Neural cell (in vitro differentiated cells): ENCODE results near the gene MED22. TPM values are rescaled to one million over a fixed set of nuclear protein-coding genes. Genes with fewer than 3 reads are reported as not detected.

Experiments
- H2AFZ ChIP-seq: fragments of 200-600, 300-800 bp; sonication (generic), shearing (Covaris generic); 2 replicates; pipeline ENCODE4 v1.6.0; 2014; ENCODE audit warnings: low read depth, mild to moderate bottlenecking, antibody characterized with exemption, low read length, moderate library complexity
- H3F3A ChIP-seq: fragments of 200-600 bp; shearing (Covaris generic); 2 replicates; pipeline ENCODE4 v1.6.1; 2016; ENCODE audit warnings: mild to moderate bottlenecking, moderate library complexity, mixed read lengths, antibody characterized with exemption, low read length; ENCODE audit not compliant: insufficient read depth, poor library complexity, severe bottlenecking
- H3K27ac ChIP-seq: fragments of 200-600, 300-800 bp; sonication (generic), shearing (Covaris generic); 2 replicates; pipeline ENCODE4 v1.5.1; 2014; ENCODE audit warnings: mild to moderate bottlenecking, low read length, moderate library complexity
- H3K27me3 ChIP-seq: fragments of 300-800, 200-600 bp; sonication (generic), shearing (Covaris generic); 2 replicates; pipeline ENCODE4 v1.6.0; 2014; ENCODE audit warnings: mild to moderate bottlenecking, low read depth, low read length, moderate library complexity; ENCODE audit not compliant: insufficient read depth
- H3K36me3 ChIP-seq: fragments of 300-800, 200-600 bp; sonication (generic), shearing (Covaris generic); 2 replicates; pipeline ENCODE4 v1.5.1; 2014; ENCODE audit warnings: mild to moderate bottlenecking, antibody characterized with exemption, low read length, moderate library complexity; ENCODE audit not compliant: insufficient read depth
- H3K4me2 ChIP-seq: fragments of 300-800, 200-600 bp; sonication (generic), shearing (Covaris generic); 2 replicates; pipeline ENCODE4 v1.6.0; 2014; ENCODE audit warnings: mild to moderate bottlenecking, low read length
- H3K4me3 ChIP-seq: fragments of 300-800, 200-600 bp; sonication (generic), shearing (Covaris generic); 2 replicates; pipeline ENCODE4 v1.5.1; 2014; ENCODE audit warnings: mild to moderate bottlenecking, low read length, moderate library complexity
- H3K79me2 ChIP-seq: fragments of 200-600 bp; shearing (Covaris generic); replicated peaks from 2 replicates; pipeline ENCODE4 v1.6.0; 2014; ENCODE audit warnings: mild to moderate bottlenecking, low read length, moderate library complexity; ENCODE audit not compliant: insufficient read depth
- H3K9ac ChIP-seq: fragments of 300-800, 200-600 bp; sonication (generic), shearing (Covaris generic); 2 replicates; pipeline ENCODE4 v1.6.1; 2016; ENCODE audit warnings: mild to moderate bottlenecking, low read length, mixed read lengths
- H3K9me2 ChIP-seq: fragments of 200-600 bp; shearing (Covaris generic); 2 replicates; pipeline ENCODE4 v1.6.1; 2016; ENCODE audit warnings: mild to moderate bottlenecking, low read length, mixed read lengths; ENCODE audit not compliant: insufficient read depth
- H3K9me3 ChIP-seq: fragments of 200-600, 300-800 bp; sonication (generic), shearing (Covaris generic); 2 replicates; pipeline ENCODE4 v1.6.1; 2016; ENCODE audit warnings: mild to moderate bottlenecking, mixed run types, low read length, moderate library complexity, mixed read lengths
- H4K20me1 ChIP-seq: fragments of 200-600 bp; shearing (Covaris generic); 2 replicates; pipeline ENCODE4 v1.6.1; 2016; ENCODE audit warnings: mild to moderate bottlenecking, mixed run types; ENCODE audit not compliant: insufficient read depth
- CTCF ChIP-seq: fragments of 450-650 bp; IDR thresholded peaks from 2 replicates; pipeline ENCODE4 v1.5.1; 2014; ENCODE audit warnings: antibody characterized with exemption, mild to moderate bottlenecking, moderate library complexity; ENCODE audit not compliant: poor library complexity, severe bottlenecking
- EP300 ChIP-seq: fragments of 450-650 bp; conservative IDR thresholded peaks from 2 replicates; pipeline ENCODE4 v1.6.1; 2014; ENCODE audit warnings: antibody characterized with exemption, mild to moderate bottlenecking, moderate library complexity; ENCODE audit not compliant: poor library complexity, severe bottlenecking
- EZH2 ChIP-seq: fragments of 200-600, 300-800 bp; shearing (Covaris generic), sonication (generic); IDR thresholded peaks from 2 replicates; pipeline ENCODE4 v1.6.1; 2014; ENCODE audit warnings: antibody characterized with exemption, low read length, borderline replicate concordance, mild to moderate bottlenecking; ENCODE audit not compliant: insufficient read depth, poor library complexity, severe bottlenecking
- MXI1 ChIP-seq: fragments of 450-650 bp; conservative IDR thresholded peaks from 2 replicates; pipeline ENCODE4 v1.6.1; 2014; ENCODE audit warnings: antibody characterized with exemption, mild to moderate bottlenecking; ENCODE audit not compliant: poor library complexity, severe bottlenecking
- POLR2AphosphoS5 ChIP-seq: IDR thresholded peaks from 2 replicates; pipeline ENCODE4 v1.6.1; 2012
- RAD21 ChIP-seq: fragments of 450-650 bp; conservative IDR thresholded peaks from 2 replicates; pipeline ENCODE4 v1.6.1; 2014; ENCODE audit warnings: antibody characterized with exemption, mild to moderate bottlenecking, moderate library complexity
- REST ChIP-seq: IDR thresholded peaks from 2 replicates; pipeline ENCODE4 v1.6.1; 2012; ENCODE audit warnings: borderline replicate concordance
- SMC3 ChIP-seq: fragments of 450-650 bp; conservative IDR thresholded peaks from 2 replicates; pipeline ENCODE4 v1.6.1; 2014; ENCODE audit warnings: antibody characterized with exemption, mild to moderate bottlenecking, moderate library complexity; ENCODE audit not compliant: poor library complexity
- TAF1 ChIP-seq: IDR thresholded peaks from 2 replicates; pipeline ENCODE4 v1.6.1; 2012; ENCODE audit warnings: low read depth
- polyA plus RNA-seq: library from polyadenylated mRNA; depleted of rRNA; stranded (reverse); fragments of >200 nt; gene quantifications from 2 replicates; pipeline ENCODE4 v1.2.3, GENCODE V29; 2014

The MED22 gene
- polyA plus RNA-seq, 1 donor from 2014 or later, result 57.5 TPM

- Histone ChIP-seq H3K9me2 (no peaks in the 10 kb centered on the region), H4K20me1 (no peaks in the 10 kb centered on the region), H3K36me3 (no peaks in the 10 kb centered on the region), H3K79me2 (no peaks in the 10 kb centered on the region), H2AFZ (no peak overlapping the region), H3K4me2 (no peak overlapping the region), H3K9me3 (no peaks in the 10 kb centered on the region), H3K27ac (no peak overlapping the region), H3K9ac (no peak overlapping the region), H3K4me3 (no peak overlapping the region), H3K27me3 (no peaks in the 10 kb centered on the region), H3F3A (no peaks in the 10 kb centered on the region)
- no peak for TF ChIP-seq MXI1
- no peak for TF ChIP-seq EP300
- no peak for TF ChIP-seq SMC3
- TF ChIP-seq CTCF, result no peak
- TF ChIP-seq REST, result no peak
- TF ChIP-seq RAD21, result no peak
- no peak for TF ChIP-seq POLR2AphosphoS5
- TF ChIP-seq EZH2, result no peak
- no peak for TF ChIP-seq TAF1
Observed at GRCh38 chr9:133383438-133383837, 35.5 kb upstream of the MED22 start.

GRCh38 chr9:133382507-133383141 is 34.7 kb upstream of the MED22 start:
- Histone ChIP-seq H3K9ac (no peak overlapping the region), H3K9me3 (no peaks in the 10 kb centered on the region), H3K4me2 (no peak overlapping the region), H3K4me3 (no peak overlapping the region), H3K27me3 (no peaks in the 10 kb centered on the region), H3K27ac (no peak overlapping the region), H4K20me1 (no peaks in the 10 kb centered on the region), H3F3A (no peaks in the 10 kb centered on the region), H3K9me2 (no peaks in the 10 kb centered on the region), H3K79me2 (no peaks in the 10 kb centered on the region), H3K36me3 (no peaks in the 10 kb centered on the region), H2AFZ (no peak overlapping the region)
- TF ChIP-seq RAD21, result no peak
- no peak for TF ChIP-seq SMC3
- TF ChIP-seq REST, result no peak
- TF ChIP-seq POLR2AphosphoS5, result no peak
- TF ChIP-seq MXI1, result no peak
